ENCODE measurements around the gene TK2. TPM values are rescaled to one million over a fixed set of nuclear protein-coding genes. Genes with fewer than 3 reads are reported as not detected.

Gene TK2
- total RNA-seq, 1 experiment from 2014 or later, result 5.0 TPM

DNA sequence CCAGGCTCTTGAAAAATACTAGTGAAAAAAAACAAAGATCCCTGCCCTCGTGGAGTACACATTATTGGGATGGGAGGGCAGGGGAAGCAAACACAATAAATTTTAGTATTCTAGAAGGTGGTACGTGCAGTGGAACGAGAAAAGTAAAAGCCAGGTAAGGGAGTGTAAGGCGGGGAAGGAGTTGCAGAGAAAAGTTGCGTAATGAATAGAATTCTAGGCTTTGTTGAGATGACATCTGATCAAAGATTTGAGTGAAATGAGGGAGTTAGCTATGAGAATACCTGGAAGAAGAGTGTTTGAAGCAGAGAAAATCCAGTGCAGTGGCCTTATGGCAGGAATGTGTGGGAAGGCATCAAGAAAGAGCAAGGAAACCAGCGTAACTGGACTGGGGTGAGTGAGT is 4.6 kb upstream of the TK2 start:
- Mint-ChIP-seq H3K27ac (no peak overlapping the region), H3K4me3 (no peak overlapping the region), H3K36me3 (peaks cover 4% of the 10 kb centered on the region), H3K27me3 (ENCODE audit: low read depth) (peaks cover 36% of the 10 kb centered on the region), H3K4me1 (peaks cover 25% of the 10 kb centered on the region), H3K9me3 (peaks cover 3% of the 10 kb centered on the region; the same call in 1 of the 2 replicates)
- ChIA-PET CTCF (no interaction called here), POLR2A (no interaction called here)
- TF ChIP-seq, protein P1, sequence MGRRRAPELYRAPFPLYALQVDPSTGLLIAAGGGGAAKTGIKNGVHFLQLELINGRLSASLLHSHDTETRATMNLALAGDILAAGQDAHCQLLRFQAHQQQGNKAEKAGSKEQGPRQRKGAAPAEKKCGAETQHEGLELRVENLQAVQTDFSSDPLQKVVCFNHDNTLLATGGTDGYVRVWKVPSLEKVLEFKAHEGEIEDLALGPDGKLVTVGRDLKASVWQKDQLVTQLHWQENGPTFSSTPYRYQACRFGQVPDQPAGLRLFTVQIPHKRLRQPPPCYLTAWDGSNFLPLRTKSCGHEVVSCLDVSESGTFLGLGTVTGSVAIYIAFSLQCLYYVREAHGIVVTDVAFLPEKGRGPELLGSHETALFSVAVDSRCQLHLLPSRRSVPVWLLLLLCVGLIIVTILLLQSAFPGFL (CRISPR knock-in tag; IDR thresholded peaks at IDR 0.05; ENCODE audit: borderline replicate concordance), result no peak
- no peak for TF ChIP-seq GRHL2 (CRISPR knock-in tag; IDR thresholded peaks at IDR 0.05; ENCODE audit: insufficient replicate concordance, severe bottlenecking)
- TF ChIP-seq ZNF317 (CRISPR knock-in tag; IDR thresholded peaks at IDR 0.05; ENCODE audit: borderline replicate concordance, low read depth), result no peak
- TF ChIP-seq, protein P2, sequence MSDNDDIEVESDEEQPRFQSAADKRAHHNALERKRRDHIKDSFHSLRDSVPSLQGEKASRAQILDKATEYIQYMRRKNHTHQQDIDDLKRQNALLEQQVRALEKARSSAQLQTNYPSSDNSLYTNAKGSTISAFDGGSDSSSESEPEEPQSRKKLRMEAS (CRISPR knock-in tag; IDR thresholded peaks at IDR 0.05), result no peak
- no peak for TF ChIP-seq RORB (CRISPR knock-in tag; IDR thresholded peaks at IDR 0.05)
- TF ChIP-seq ELF4 (CRISPR knock-in tag; IDR thresholded peaks at IDR 0.05; ENCODE audit: low read depth), result no peak
- no peak for TF ChIP-seq ZNF232 (CRISPR knock-in tag; IDR thresholded peaks at IDR 0.05)
- TF ChIP-seq IRF2 (CRISPR knock-in tag; IDR thresholded peaks at IDR 0.05; ENCODE audit: borderline replicate concordance, low read depth), result no peak
- TF ChIP-seq, protein P3, sequence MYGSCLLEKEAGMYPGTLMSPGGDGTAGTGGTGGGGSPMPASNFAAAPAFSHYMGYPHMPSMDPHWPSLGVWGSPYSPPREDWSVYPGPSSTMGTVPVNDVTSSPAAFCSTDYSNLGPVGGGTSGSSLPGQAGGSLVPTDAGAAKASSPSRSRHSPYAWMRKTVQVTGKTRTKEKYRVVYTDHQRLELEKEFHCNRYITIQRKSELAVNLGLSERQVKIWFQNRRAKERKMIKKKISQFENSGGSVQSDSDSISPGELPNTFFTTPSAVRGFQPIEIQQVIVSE (CRISPR knock-in tag; IDR thresholded peaks at IDR 0.05; ENCODE audit: borderline replicate concordance), result no peak
- TF ChIP-seq SP1 (CRISPR knock-in tag; conservative IDR thresholded peaks at IDR 0.05), result no peak
- TF ChIP-seq NFE2L1 (CRISPR knock-in tag; IDR thresholded peaks at IDR 0.05), result no peak
- TF ChIP-seq, protein P4, sequence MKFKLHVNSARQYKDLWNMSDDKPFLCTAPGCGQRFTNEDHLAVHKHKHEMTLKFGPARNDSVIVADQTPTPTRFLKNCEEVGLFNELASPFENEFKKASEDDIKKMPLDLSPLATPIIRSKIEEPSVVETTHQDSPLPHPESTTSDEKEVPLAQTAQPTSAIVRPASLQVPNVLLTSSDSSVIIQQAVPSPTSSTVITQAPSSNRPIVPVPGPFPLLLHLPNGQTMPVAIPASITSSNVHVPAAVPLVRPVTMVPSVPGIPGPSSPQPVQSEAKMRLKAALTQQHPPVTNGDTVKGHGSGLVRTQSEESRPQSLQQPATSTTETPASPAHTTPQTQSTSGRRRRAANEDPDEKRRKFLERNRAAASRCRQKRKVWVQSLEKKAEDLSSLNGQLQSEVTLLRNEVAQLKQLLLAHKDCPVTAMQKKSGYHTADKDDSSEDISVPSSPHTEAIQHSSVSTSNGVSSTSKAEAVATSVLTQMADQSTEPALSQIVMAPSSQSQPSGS (CRISPR knock-in tag; IDR thresholded peaks at IDR 0.05; ENCODE audit: borderline replicate concordance, low read depth), result no peak
- no peak for TF ChIP-seq FOXJ3 (CRISPR knock-in tag; IDR thresholded peaks at IDR 0.05; ENCODE audit: borderline replicate concordance)
- TF ChIP-seq, protein P5, sequence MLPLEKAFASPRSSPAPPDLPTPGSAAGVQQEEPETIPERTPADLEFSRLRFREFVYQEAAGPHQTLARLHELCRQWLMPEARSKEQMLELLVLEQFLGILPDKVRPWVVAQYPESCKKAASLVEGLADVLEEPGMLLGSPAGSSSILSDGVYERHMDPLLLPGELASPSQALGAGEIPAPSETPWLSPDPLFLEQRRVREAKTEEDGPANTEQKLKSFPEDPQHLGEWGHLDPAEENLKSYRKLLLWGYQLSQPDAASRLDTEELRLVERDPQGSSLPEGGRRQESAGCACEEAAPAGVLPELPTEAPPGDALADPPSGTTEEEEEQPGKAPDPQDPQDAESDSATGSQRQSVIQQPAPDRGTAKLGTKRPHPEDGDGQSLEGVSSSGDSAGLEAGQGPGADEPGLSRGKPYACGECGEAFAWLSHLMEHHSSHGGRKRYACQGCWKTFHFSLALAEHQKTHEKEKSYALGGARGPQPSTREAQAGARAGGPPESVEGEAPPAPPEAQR (CRISPR knock-in tag; IDR thresholded peaks at IDR 0.05), result no peak
- no peak for TF ChIP-seq NFYB (CRISPR knock-in tag; conservative IDR thresholded peaks at IDR 0.05; ENCODE audit: low read depth)
- TF ChIP-seq NR2C2 (CRISPR knock-in tag; IDR thresholded peaks at IDR 0.05), result no peak
- DNase-seq (ENCODE audit: low spot score) (no peak), ATAC-seq (no peak)

DNA sequence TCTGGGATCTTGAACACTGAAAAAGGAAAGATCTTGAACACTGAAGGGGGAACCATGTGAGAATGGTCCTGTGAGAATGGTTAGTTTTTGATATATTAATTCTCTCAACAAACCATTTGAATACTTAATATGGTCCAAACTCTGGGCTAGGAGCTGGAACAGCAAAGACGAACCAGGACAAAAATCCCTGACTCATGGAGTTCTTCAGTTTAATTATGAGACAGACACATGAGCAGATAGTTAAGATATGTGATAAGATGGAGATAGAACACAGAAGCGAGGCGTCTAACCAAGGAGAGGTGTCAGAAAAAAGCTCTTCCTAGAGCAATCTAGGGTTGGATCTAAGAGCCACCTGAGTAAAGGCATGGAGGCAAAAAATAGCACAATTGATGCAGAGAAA is 4.1 kb upstream of the TK2 start:
- DNase-seq (ENCODE audit: low spot score) (no peak), ATAC-seq (no peak)
- H3K9me3 Mint-ChIP-seq, result peaks cover 3% of the 10 kb centered on the region; the same call in 1 of the 2 replicates
- H3K36me3 Mint-ChIP-seq, result peaks cover 4% of the 10 kb centered on the region
- H3K4me1 Mint-ChIP-seq, result peaks cover 28% of the 10 kb centered on the region
- H3K27me3 Mint-ChIP-seq (ENCODE audit: low read depth), result peaks cover 36% of the 10 kb centered on the region
- no peak overlapping the region for H3K27ac Mint-ChIP-seq
- CTCF ChIA-PET, result no interaction called here
- TF ChIP-seq ZNF423 (CRISPR knock-in tag; IDR thresholded peaks at IDR 0.05), result no peak
- TF ChIP-seq, protein P6, sequence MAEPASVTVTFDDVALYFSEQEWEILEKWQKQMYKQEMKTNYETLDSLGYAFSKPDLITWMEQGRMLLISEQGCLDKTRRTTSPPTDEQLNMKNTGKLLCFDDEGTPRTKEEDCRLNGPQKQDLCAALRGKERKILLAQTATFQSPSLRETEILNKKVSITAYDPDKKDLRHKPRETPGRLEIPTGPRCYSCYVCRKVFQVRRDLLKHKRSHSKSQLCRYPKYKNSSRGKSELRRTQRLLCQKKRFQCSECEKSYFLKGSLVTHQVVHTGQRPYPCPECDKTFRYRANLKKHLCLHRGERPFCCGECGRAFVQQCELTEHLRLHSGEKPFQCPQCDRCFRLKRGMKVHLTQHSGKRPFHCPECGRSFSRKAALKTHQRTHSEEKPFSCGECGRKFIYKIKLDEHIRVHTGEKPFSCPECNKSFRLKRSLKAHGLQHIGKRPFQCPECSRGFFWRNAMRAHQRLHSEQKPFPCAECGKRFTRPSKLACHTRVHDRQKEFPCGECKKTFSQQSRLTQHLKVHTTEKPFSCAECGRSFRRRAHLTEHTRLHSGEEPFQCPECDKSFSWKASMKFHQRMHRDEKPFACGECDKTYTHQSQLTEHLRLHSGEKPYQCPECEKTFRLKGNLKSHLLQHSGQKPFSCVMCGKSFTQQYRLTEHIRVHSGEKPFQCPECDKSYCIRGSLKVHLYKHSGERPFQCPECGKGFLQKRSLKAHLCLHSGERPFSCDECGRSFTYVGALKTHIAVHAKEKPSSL (CRISPR knock-in tag; conservative IDR thresholded peaks at IDR 0.05), result no peak
- TF ChIP-seq, protein P7, sequence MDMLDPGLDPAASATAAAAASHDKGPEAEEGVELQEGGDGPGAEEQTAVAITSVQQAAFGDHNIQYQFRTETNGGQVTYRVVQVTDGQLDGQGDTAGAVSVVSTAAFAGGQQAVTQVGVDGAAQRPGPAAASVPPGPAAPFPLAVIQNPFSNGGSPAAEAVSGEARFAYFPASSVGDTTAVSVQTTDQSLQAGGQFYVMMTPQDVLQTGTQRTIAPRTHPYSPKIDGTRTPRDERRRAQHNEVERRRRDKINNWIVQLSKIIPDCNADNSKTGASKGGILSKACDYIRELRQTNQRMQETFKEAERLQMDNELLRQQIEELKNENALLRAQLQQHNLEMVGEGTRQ (CRISPR knock-in tag; IDR thresholded peaks at IDR 0.05), result no peak
- TF ChIP-seq JUN (CRISPR knock-in tag; IDR thresholded peaks at IDR 0.05), result no peak
- no peak for TF ChIP-seq ZNF317 (CRISPR knock-in tag; IDR thresholded peaks at IDR 0.05; ENCODE audit: borderline replicate concordance, low read depth)
- no peak for TF ChIP-seq ZNF263 (CRISPR knock-in tag; IDR thresholded peaks at IDR 0.05; ENCODE audit: low read depth)
- no peak for TF ChIP-seq SMAD3 (CRISPR knock-in tag; IDR thresholded peaks at IDR 0.05; ENCODE audit: borderline replicate concordance)
- TF ChIP-seq NR1H2 (CRISPR knock-in tag; IDR thresholded peaks at IDR 0.05), result no peak
- TF ChIP-seq NR2C2 (CRISPR knock-in tag; IDR thresholded peaks at IDR 0.05), result no peak
- H3K4me3 Mint-ChIP-seq, result no peak overlapping the region
- POLR2A ChIA-PET, result no interaction called here
